ENCODE data around the gene CELF5. TPM values are rescaled to one million over a fixed set of nuclear protein-coding genes. Genes with fewer than 3 reads are reported as not detected.

The CELF5 gene
- total RNA-seq, 2 donors from 2014 or later: 0.08 TPM; not detected in 1

- Histone ChIP-seq H3K27me3 (no peaks in the 10 kb centered on the region), H3K36me3 (no peaks in the 10 kb centered on the region), H3K27ac (no peak overlapping the region), H3K4me3 (no peak overlapping the region), H3K4me1 (peaks cover 0 to 6% of the 10 kb centered on the region in 2 donors), H3K9me3 (no peaks in the 10 kb centered on the region)
- no peak for TF ChIP-seq CTCF (IDR thresholded peaks at IDR 0.05)
- no peak for DNase-seq (ENCODE audit: low spot score)
Measured at GRCh38 chr19:3262362-3262761, 37.9 kb downstream of the CELF5 start.

GRCh38 chr19:3263866-3264265 is 39.4 kb downstream of the CELF5 start:
- H3K4me3 ChIP-seq: no peak overlapping the region
- H3K27ac ChIP-seq: no peak overlapping the region
- no peaks in the 10 kb centered on the region for H3K9me3 ChIP-seq
- no peak for TF ChIP-seq CTCF (IDR thresholded peaks at IDR 0.05)
- DNase-seq (ENCODE audit: low spot score): no peak
- H3K36me3 ChIP-seq: no peaks in the 10 kb centered on the region
- no peaks in the 10 kb centered on the region for H3K27me3 ChIP-seq
- H3K4me1 ChIP-seq: peaks cover 0 to 6% of the 10 kb centered on the region in 2 donors

- Histone ChIP-seq H3K27me3 (no peaks in the 10 kb centered on the region), H3K36me3 (no peaks in the 10 kb centered on the region), H3K4me3 (no peak overlapping the region), H3K9me3 (no peaks in the 10 kb centered on the region), H3K27ac (no peak overlapping the region), H3K4me1 (no peaks in the 10 kb centered on the region)
- DNase-seq (ENCODE audit: low spot score): no peak
- no peak for TF ChIP-seq CTCF (IDR thresholded peaks at IDR 0.05)
Measured at GRCh38 chr19:3265432-3265831, 41.0 kb downstream of the CELF5 start.

GRCh38 chr19:3266092-3266693 is 41.7 kb downstream of the CELF5 start:
- Histone ChIP-seq H3K27me3 (no peaks in the 10 kb centered on the region), H3K4me3 (no peak overlapping the region), H3K27ac (no peak overlapping the region), H3K4me1 (no peaks in the 10 kb centered on the region), H3K36me3 (no peaks in the 10 kb centered on the region), H3K9me3 (no peaks in the 10 kb centered on the region)
- TF ChIP-seq CTCF (IDR thresholded peaks at IDR 0.05): no peak
- no peak for DNase-seq (ENCODE audit: low spot score)

GRCh38 chr19:3266792-3267514 is 42.5 kb downstream of the CELF5 start:
- no peak overlapping the region for H3K4me3 ChIP-seq
- no peaks in the 10 kb centered on the region for H3K4me1 ChIP-seq
- H3K27me3 ChIP-seq: no peaks in the 10 kb centered on the region
- H3K27ac ChIP-seq: no peak overlapping the region
- TF ChIP-seq CTCF (IDR thresholded peaks at IDR 0.05): no peak
- no peaks in the 10 kb centered on the region for H3K9me3 ChIP-seq
- no peaks in the 10 kb centered on the region for H3K36me3 ChIP-seq
- no peak for DNase-seq (ENCODE audit: low spot score)

Data from right atrium auricular region (tissue), 2 donors.